Fibroblast of the conjunctiva (primary cell): Measurements from ENCODE around the gene ADGRE1.

Experiments used
- DNase-seq: peaks from one replicate; pipeline ENCODE4 v3.0.0-alpha.2; 2010; ENCODE audit warnings: low read depth

ADGRE1 gene

GRCh38 chr19:6958791-6959190, 71.4 kb downstream of the ADGRE1 start:
- DNase-seq = no peak

- DNase-seq = no peak
Observed at GRCh38 chr19:6963244-6963852, 76.0 kb downstream of the ADGRE1 start.

DNA sequence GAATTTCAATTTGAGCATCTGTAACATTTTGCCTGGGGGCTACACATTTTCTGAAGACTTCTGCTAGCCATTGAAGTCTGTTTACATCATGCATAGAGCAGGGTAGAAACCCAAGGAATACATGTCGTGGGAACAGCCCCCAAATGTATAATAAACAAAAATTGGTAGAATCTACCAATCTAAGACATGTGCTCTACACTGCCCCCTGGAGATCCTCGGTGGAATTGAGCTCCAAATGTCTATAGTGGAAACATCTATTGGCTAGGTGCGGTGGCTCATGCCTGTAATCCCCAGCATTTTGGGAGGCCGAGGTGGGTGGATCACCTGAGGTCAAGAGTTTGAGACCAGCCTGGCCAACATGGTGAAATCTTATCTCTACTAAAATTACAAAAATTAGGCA, 76.6 kb downstream of the ADGRE1 start:
- DNase-seq = no peak

- DNase-seq = no peak
Observed at GRCh38 chr19:6967967-6968366, 80.6 kb downstream of the ADGRE1 start.

DNA sequence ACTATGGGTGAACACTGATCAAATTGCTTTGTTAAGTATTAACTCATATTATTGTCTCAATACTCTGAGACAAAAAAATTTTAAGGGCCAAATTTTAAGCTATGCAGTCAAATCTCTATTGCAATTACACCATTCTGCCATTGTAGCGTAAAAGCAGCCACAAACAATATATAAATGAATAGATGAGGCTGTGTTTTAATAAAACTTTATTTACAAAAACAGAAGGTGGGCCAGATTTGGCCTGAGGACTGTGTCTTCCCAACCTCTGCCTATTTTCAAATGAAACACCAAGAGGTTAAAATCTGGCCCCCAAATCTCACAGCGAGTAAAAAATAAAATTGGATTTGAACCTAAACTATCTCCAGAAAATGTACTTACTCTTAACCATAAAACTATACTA, 82.1 kb downstream of the ADGRE1 start:
- no peak for DNase-seq

DNA sequence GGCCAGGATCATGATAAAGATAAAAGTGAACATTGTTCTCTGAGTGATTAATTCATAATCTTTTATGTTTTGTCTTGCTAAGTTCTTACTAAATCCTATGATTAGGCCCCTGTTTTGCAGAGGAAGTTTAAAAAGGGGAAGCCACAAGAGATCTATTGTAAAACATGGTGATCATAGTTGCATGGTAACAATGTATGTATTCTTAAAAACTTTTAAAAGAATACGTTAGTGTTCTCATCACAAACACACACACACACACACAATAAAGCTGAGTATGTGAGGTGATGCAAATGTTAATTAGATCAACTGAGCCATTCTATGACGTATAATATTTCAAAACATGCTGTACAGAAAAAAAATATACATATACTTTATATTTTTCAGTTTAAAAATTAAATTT, 82.6 kb downstream of the ADGRE1 start:
- DNase-seq = no peak

GRCh38 chr19:6970443-6970842, 83.1 kb downstream of the ADGRE1 start:
- DNase-seq = no peak

GRCh38 chr19:6971366-6971765, 84.0 kb downstream of the ADGRE1 start:
- DNase-seq = no peak

DNA sequence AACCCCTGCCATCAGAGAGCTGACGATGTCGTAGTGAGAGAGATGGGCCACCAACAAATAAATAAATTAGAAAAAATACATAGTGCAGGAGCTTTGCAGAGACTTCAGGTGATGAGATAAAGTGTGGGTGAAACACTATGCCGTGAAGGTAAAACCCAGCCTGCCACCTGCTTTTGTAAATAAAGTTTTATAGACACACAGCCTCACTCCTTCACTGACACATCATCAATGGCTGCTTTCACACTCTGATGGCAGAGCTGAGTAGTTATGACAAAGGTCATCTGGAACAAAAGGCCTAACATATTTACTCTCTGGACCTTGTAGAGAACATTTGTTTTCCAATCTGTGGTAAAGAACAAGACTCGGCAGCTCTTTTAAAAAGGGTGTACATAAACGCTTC, 88.8 kb downstream of the ADGRE1 start:
- no peak for DNase-seq

DNA sequence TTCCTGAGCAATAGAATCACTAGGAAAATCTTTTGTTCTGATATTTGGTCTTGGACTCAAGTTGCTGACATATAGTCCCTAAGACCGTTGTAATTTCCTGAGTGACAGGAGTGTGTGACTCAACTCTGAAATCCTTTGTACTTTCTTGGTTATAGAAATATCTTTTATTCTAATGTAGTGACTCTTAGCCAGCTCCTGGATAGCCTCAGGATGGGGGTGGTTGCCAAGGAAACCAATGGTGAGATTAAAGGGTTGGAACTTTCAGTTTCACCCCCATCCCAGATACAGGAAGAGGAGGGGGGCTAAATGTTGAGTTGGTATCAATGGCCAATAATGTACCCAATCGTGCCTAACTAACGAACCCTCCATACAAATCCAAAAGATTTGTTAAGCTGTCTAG, 92.0 kb downstream of the ADGRE1 start:
- DNase-seq = no peak

DNA sequence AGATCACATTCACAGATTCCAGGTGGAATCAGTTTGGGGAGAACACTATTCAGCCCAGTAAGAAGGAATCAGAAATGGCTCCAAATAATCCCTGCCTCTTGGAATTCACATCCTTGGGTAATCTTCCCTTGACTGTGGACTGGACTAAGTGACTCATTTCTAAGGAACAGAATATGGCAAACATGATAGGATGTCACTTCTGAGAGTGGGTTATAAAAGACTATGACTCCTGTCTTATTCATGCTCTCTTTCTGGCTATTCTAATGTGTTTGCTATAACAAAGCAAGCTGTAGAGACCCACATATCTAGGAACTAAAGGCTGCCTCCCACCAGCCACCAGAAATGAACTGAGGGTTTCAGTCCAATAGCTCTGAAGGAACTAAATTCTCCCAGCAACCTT, 96.1 kb downstream of the ADGRE1 start:
- no peak for DNase-seq

DNA sequence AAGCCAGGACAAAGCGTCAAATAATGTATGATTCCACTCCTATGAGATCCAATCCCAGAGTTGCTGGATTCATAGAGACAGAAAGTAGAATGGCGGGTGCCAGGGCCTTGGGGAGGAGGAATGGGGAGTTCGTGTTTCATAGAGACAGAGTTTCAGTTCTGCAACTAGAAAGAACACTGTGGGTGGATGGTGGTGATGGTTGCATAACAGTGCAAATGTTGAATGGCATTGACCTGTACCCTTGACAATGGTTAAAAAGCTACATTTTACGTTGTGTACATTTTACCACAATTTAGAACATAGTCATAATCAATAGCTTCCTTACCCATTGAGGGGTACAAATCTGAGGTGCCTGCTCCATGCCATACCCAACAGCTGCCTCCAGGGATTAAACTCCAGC, 100.5 kb downstream of the ADGRE1 start:
- no peak for DNase-seq

DNA sequence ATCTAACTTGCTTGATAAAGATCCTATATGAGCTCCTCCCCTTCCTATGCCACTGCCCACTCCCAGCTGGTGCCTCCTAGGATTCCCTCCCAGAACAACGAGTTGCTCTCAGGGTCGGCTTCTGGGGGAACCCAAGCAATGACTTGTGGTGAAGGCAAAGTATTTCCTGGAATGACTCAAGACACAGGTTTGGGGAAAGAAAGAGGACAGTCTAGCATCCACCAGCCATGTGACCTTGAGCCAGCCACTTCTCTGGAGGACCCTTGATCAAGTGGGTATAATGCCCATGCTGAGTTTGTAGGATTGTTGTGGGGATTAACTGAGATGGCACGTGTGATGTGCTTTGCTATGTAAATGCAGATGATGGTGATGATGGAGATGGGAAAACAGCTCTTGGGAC, 100.9 kb downstream of the ADGRE1 start:
- DNase-seq = no peak
